Activated naive CD8-positive, alpha-beta T cell treated with anti-CD3 and anti-CD28 coated beads for 36 hours (primary cell): ENCODE data around the gene SHROOM4. TPM values are rescaled to one million over a fixed set of nuclear protein-coding genes. Genes with fewer than 3 reads are reported as not detected.

Experiments used
- DNase-seq: peaks from one replicate; pipeline ENCODE4 v3.0.0; 2021
- H3K27ac Mint-ChIP-seq: one replicate; pipeline ENCODE4 v1.8.0; 2022; ENCODE audit warnings: mild to moderate bottlenecking, moderate library complexity, mixed read lengths
- H3K27me3 Mint-ChIP-seq: one replicate; pipeline ENCODE4 v1.8.0; 2022; ENCODE audit warnings: mild to moderate bottlenecking, mixed read lengths
- H3K36me3 Mint-ChIP-seq: one replicate; pipeline ENCODE4 v1.8.0; 2021; ENCODE audit warnings: mild to moderate bottlenecking, mixed read lengths
- H3K4me1 Mint-ChIP-seq: one replicate; pipeline ENCODE4 v1.8.0; 2021; ENCODE audit warnings: mixed read lengths
- H3K4me3 Mint-ChIP-seq: one replicate; pipeline ENCODE4 v1.8.0; 2022; ENCODE audit warnings: mild to moderate bottlenecking, moderate library complexity, mixed read lengths
- H3K9me3 Mint-ChIP-seq: one replicate; pipeline ENCODE4 v1.8.0; 2022; ENCODE audit warnings: mixed read lengths
- total RNA-seq, 2 experiments: library from RNA; stranded (reverse); gene quantifications; one replicate each; pipeline ENCODE4 v1.2.3, GENCODE V29; 2021

The SHROOM4 gene
- total RNA-seq, 2 experiments from 2014 or later = not detected

- H3K36me3 Mint-ChIP-seq = no peaks in the 10 kb centered on the region
- no peak for DNase-seq
- H3K9me3 Mint-ChIP-seq = no peaks in the 10 kb centered on the region
- no peak overlapping the region for H3K27ac Mint-ChIP-seq
- H3K27me3 Mint-ChIP-seq = no peaks in the 10 kb centered on the region
- no peak overlapping the region for H3K4me3 Mint-ChIP-seq
- H3K4me1 Mint-ChIP-seq = no peaks in the 10 kb centered on the region
These were observed 113.1 kb downstream of the SHROOM4 start for GRCh38 chrX:50700921-50701320.

GRCh38 chrX:50698944-50699343 is 115.0 kb downstream of the SHROOM4 start:
- Mint-ChIP-seq H3K27ac (no peak overlapping the region), H3K4me1 (no peaks in the 10 kb centered on the region)
- DNase-seq = no peak

GRCh38 chrX:50697691-50698090 is 116.3 kb downstream of the SHROOM4 start:
- no peak overlapping the region for H3K4me3 Mint-ChIP-seq
- no peaks in the 10 kb centered on the region for H3K36me3 Mint-ChIP-seq
- H3K27ac Mint-ChIP-seq = no peak overlapping the region
- no peak for DNase-seq
- no peaks in the 10 kb centered on the region for H3K4me1 Mint-ChIP-seq
- peaks cover 3% of the 10 kb centered on the region for H3K27me3 Mint-ChIP-seq
- H3K9me3 Mint-ChIP-seq = no peaks in the 10 kb centered on the region

More at GRCh38 chrX:50698944-50699343, 115.0 kb downstream of the SHROOM4 start:
- Mint-ChIP-seq H3K27me3 (no peaks in the 10 kb centered on the region), H3K4me3 (no peak overlapping the region), H3K9me3 (no peaks in the 10 kb centered on the region), H3K36me3 (no peaks in the 10 kb centered on the region)

GRCh38 chrX:50691820-50692219 is 122.2 kb downstream of the SHROOM4 start:
- no peak for DNase-seq
- Mint-ChIP-seq H3K4me3 (no peak overlapping the region), H3K9me3 (no peaks in the 10 kb centered on the region), H3K36me3 (no peaks in the 10 kb centered on the region), H3K4me1 (no peaks in the 10 kb centered on the region), H3K27ac (no peak overlapping the region), H3K27me3 (peaks cover 3% of the 10 kb centered on the region)

- Mint-ChIP-seq H3K4me3 (no peak overlapping the region), H3K27me3 (no peaks in the 10 kb centered on the region), H3K27ac (no peak overlapping the region), H3K36me3 (no peaks in the 10 kb centered on the region), H3K4me1 (no peaks in the 10 kb centered on the region), H3K9me3 (no peaks in the 10 kb centered on the region)
- no peak for DNase-seq
These were observed 129.1 kb downstream of the SHROOM4 start for GRCh38 chrX:50684871-50685270.

GRCh38 chrX:50680990-50681389 is 133.0 kb downstream of the SHROOM4 start:
- Mint-ChIP-seq H3K27ac (no peak overlapping the region), H3K4me3 (no peak overlapping the region), H3K4me1 (no peaks in the 10 kb centered on the region), H3K9me3 (no peaks in the 10 kb centered on the region), H3K36me3 (no peaks in the 10 kb centered on the region), H3K27me3 (no peaks in the 10 kb centered on the region)
- DNase-seq = no peak

GRCh38 chrX:50677789-50678188 is 136.2 kb downstream of the SHROOM4 start:
- Mint-ChIP-seq H3K9me3 (no peaks in the 10 kb centered on the region), H3K4me1 (no peaks in the 10 kb centered on the region), H3K27me3 (no peaks in the 10 kb centered on the region), H3K27ac (no peak overlapping the region), H3K36me3 (no peaks in the 10 kb centered on the region), H3K4me3 (no peak overlapping the region)
- DNase-seq = no peak

GRCh38 chrX:50671661-50672060 is 142.3 kb downstream of the SHROOM4 start:
- no peak overlapping the region for H3K4me3 Mint-ChIP-seq
- H3K27ac Mint-ChIP-seq = no peak overlapping the region
- H3K4me1 Mint-ChIP-seq = no peaks in the 10 kb centered on the region
- no peaks in the 10 kb centered on the region for H3K36me3 Mint-ChIP-seq
- H3K27me3 Mint-ChIP-seq = peaks cover 5% of the 10 kb centered on the region
- DNase-seq = no peak
- H3K9me3 Mint-ChIP-seq = no peaks in the 10 kb centered on the region

GRCh38 chrX:50668860-50669259 is 145.1 kb downstream of the SHROOM4 start:
- Mint-ChIP-seq H3K27me3 (peaks cover 5% of the 10 kb centered on the region), H3K4me1 (no peaks in the 10 kb centered on the region), H3K9me3 (no peaks in the 10 kb centered on the region), H3K36me3 (no peaks in the 10 kb centered on the region), H3K27ac (no peak overlapping the region), H3K4me3 (no peak overlapping the region)
- DNase-seq = no peak

- Mint-ChIP-seq H3K36me3 (no peaks in the 10 kb centered on the region), H3K4me1 (no peaks in the 10 kb centered on the region), H3K27ac (no peak overlapping the region), H3K4me3 (no peak overlapping the region), H3K27me3 (no peaks in the 10 kb centered on the region), H3K9me3 (no peaks in the 10 kb centered on the region)
- DNase-seq = no peak
These were observed 165.8 kb downstream of the SHROOM4 start for GRCh38 chrX:50648156-50648555.

GRCh38 chrX:50644496-50644895 is 169.5 kb downstream of the SHROOM4 start:
- H3K27ac Mint-ChIP-seq = no peak overlapping the region
- no peak for DNase-seq
- H3K4me1 Mint-ChIP-seq = no peaks in the 10 kb centered on the region
- H3K27me3 Mint-ChIP-seq = no peaks in the 10 kb centered on the region
- no peaks in the 10 kb centered on the region for H3K36me3 Mint-ChIP-seq
- H3K4me3 Mint-ChIP-seq = no peak overlapping the region
- H3K9me3 Mint-ChIP-seq = no peaks in the 10 kb centered on the region

GRCh38 chrX:50643525-50644137 is 170.4 kb downstream of the SHROOM4 start:
- no peaks in the 10 kb centered on the region for H3K4me1 Mint-ChIP-seq
- no peaks in the 10 kb centered on the region for H3K36me3 Mint-ChIP-seq
- no peaks in the 10 kb centered on the region for H3K9me3 Mint-ChIP-seq
- DNase-seq = no peak
- no peaks in the 10 kb centered on the region for H3K27me3 Mint-ChIP-seq
- no peak overlapping the region for H3K27ac Mint-ChIP-seq
- H3K4me3 Mint-ChIP-seq = no peak overlapping the region

GRCh38 chrX:50638123-50638522 is 175.9 kb downstream of the SHROOM4 start:
- Mint-ChIP-seq H3K27ac (no peak overlapping the region), H3K4me1 (peaks cover 5% of the 10 kb centered on the region), H3K27me3 (no peaks in the 10 kb centered on the region), H3K36me3 (no peaks in the 10 kb centered on the region), H3K9me3 (no peaks in the 10 kb centered on the region), H3K4me3 (no peak overlapping the region)
- peak; percentile 0 for DNase-seq

GRCh38 chrX:50635817-50636365 is 178.1 kb downstream of the SHROOM4 start:
- Mint-ChIP-seq H3K4me3 (no peak overlapping the region), H3K4me1 (peaks cover 5% of the 10 kb centered on the region), H3K36me3 (no peaks in the 10 kb centered on the region), H3K9me3 (no peaks in the 10 kb centered on the region), H3K27ac (no peak overlapping the region), H3K27me3 (no peaks in the 10 kb centered on the region)
- DNase-seq = no peak

- Mint-ChIP-seq H3K36me3 (no peaks in the 10 kb centered on the region), H3K27ac (no peak overlapping the region), H3K27me3 (no peaks in the 10 kb centered on the region), H3K9me3 (no peaks in the 10 kb centered on the region), H3K4me3 (no peak overlapping the region), H3K4me1 (peaks cover 5% of the 10 kb centered on the region)
- DNase-seq = no peak
These were observed 178.8 kb downstream of the SHROOM4 start for GRCh38 chrX:50635162-50635561.

GRCh38 chrX:50629774-50630173 is 184.2 kb downstream of the SHROOM4 start:
- no peak for DNase-seq
- Mint-ChIP-seq H3K27me3 (no peaks in the 10 kb centered on the region), H3K4me1 (no peaks in the 10 kb centered on the region), H3K27ac (no peak overlapping the region), H3K4me3 (no peak overlapping the region), H3K36me3 (no peaks in the 10 kb centered on the region), H3K9me3 (no peaks in the 10 kb centered on the region)
